ENCODE measurements around the gene DNAH1. TPM values are rescaled to one million over a fixed set of nuclear protein-coding genes. Genes with fewer than 3 reads are reported as not detected.

Gene DNAH1
- total RNA-seq, 4 donors from 2014 or later: 3.2 to 8.1 (median 6.2) TPM

- Histone ChIP-seq H3K27me3 (peaks cover 10% of the 10 kb centered on the region), H3K9me3 (no peaks in the 10 kb centered on the region), H3K4me1 (peaks cover 0 to 6% (median 0%) of the 10 kb centered on the region in 3 donors), H3K36me3 (peaks cover 0 to 35% of the 10 kb centered on the region in 2 donors), H3K4me3 (peak overlapping the region in 1 of 2 donors; percentile 32), H3K27ac (peak overlapping the region in 1 of 4 donors; percentile 15)
- WGBS, 2 donors (ENCODE audit: low coverage in 1 of 2): 17 to 22% methylated on average over 1 to 25 of the region's 40 CpGs
- TF ChIP-seq CTCF (IDR thresholded peaks at IDR 0.05) (no peak), EP300 (IDR thresholded peaks at IDR 0.05) (no peak)
- ATAC-seq: no peak
Observed at GRCh38 chr3:52372822-52373504, 56.8 kb downstream of the DNAH1 start.

GRCh38 chr3:52373676-52374075 lies 57.6 kb downstream of the DNAH1 start:
- no peak for ATAC-seq
- Histone ChIP-seq H3K36me3 (peaks cover 0 to 35% of the 10 kb centered on the region in 2 donors), H3K4me1 (peaks cover 0 to 6% (median 0%) of the 10 kb centered on the region in 3 donors), H3K4me3 (no peak overlapping the region), H3K27ac (no peak overlapping the region), H3K9me3 (no peaks in the 10 kb centered on the region), H3K27me3 (peaks cover 10% of the 10 kb centered on the region)
- no peak for TF ChIP-seq EP300 (IDR thresholded peaks at IDR 0.05)
- WGBS, 2 donors (ENCODE audit: low coverage in 1 of 2): 61 to 63% methylated on average over 6 of the region's 6 CpGs

- Histone ChIP-seq H3K27ac (no peak overlapping the region), H3K36me3 (peaks cover 0 to 35% of the 10 kb centered on the region in 2 donors), H3K4me1 (peaks cover 0 to 6% (median 0%) of the 10 kb centered on the region in 3 donors), H3K9me3 (no peaks in the 10 kb centered on the region), H3K4me3 (no peak overlapping the region), H3K27me3 (peaks cover 10% of the 10 kb centered on the region)
- no peak for ATAC-seq
- TF ChIP-seq POLR2AphosphoS5 (IDR thresholded peaks at IDR 0.05): no peak
- 96% methylated on average over 2 of the region's 2 CpGs; no CpG with 5 or more reads in 1 of the 2 donors for WGBS, 2 donors (ENCODE audit: low coverage in 1 of 2)
Observed at GRCh38 chr3:52374173-52374572, 58.1 kb downstream of the DNAH1 start.

GRCh38 chr3:52379610-52380009 lies 63.5 kb downstream of the DNAH1 start:
- Histone ChIP-seq H3K27ac (no peak overlapping the region), H3K9me3 (no peaks in the 10 kb centered on the region), H3K4me1 (no peaks in the 10 kb centered on the region), H3K4me3 (no peak overlapping the region), H3K27me3 (no peaks in the 10 kb centered on the region), H3K36me3 (peaks cover 0 to 19% of the 10 kb centered on the region in 2 donors)
- 80% methylated on average over 3 of the region's 10 CpGs; no CpG with 5 or more reads in 1 of the 2 donors for WGBS, 2 donors (ENCODE audit: low coverage in 1 of 2)
- TF ChIP-seq EP300 (IDR thresholded peaks at IDR 0.05) (no peak), POLR2A (IDR thresholded peaks at IDR 0.05) (no peak), POLR2AphosphoS5 (IDR thresholded peaks at IDR 0.05) (no peak), CTCF (IDR thresholded peaks at IDR 0.05) (no peak)
- ATAC-seq: no peak

- H3K27me3 ChIP-seq: no peaks in the 10 kb centered on the region
- no CpG with 5 or more reads among the region's 10 CpGs for WGBS, 2 donors (ENCODE audit: low coverage in 1 of 2)
- no peak overlapping the region for H3K27ac ChIP-seq
- no peaks in the 10 kb centered on the region for H3K4me1 ChIP-seq
- H3K9me3 ChIP-seq: no peaks in the 10 kb centered on the region
- peaks cover 0 to 19% of the 10 kb centered on the region in 2 donors for H3K36me3 ChIP-seq
- TF ChIP-seq POLR2A (IDR thresholded peaks at IDR 0.05): no peak
- no peak for TF ChIP-seq EP300 (IDR thresholded peaks at IDR 0.05)
- no peak for TF ChIP-seq CTCF (IDR thresholded peaks at IDR 0.05)
- no peak for TF ChIP-seq POLR2AphosphoS5 (IDR thresholded peaks at IDR 0.05)
- no peak overlapping the region for H3K4me3 ChIP-seq
- no peak for ATAC-seq
Observed at GRCh38 chr3:52380023-52380422, 63.9 kb downstream of the DNAH1 start.

GRCh38 chr3:52381623-52382022 lies 65.5 kb downstream of the DNAH1 start:
- TF ChIP-seq POLR2AphosphoS5 (IDR thresholded peaks at IDR 0.05): no peak
- no peak for TF ChIP-seq POLR2A (IDR thresholded peaks at IDR 0.05)
- TF ChIP-seq CTCF (IDR thresholded peaks at IDR 0.05): no peak
- TF ChIP-seq EP300 (IDR thresholded peaks at IDR 0.05): no peak
- H3K27ac ChIP-seq: no peak overlapping the region
- peaks cover 0 to 14% of the 10 kb centered on the region in 2 donors for H3K36me3 ChIP-seq
- H3K9me3 ChIP-seq: no peaks in the 10 kb centered on the region
- no peak for ATAC-seq
- no peaks in the 10 kb centered on the region for H3K27me3 ChIP-seq
- no peak overlapping the region for H3K4me3 ChIP-seq
- 100% methylated on average over 1 of the region's 18 CpGs; no CpG with 5 or more reads in 1 of the 2 donors for WGBS, 2 donors (ENCODE audit: low coverage in 1 of 2)
- H3K4me1 ChIP-seq: no peaks in the 10 kb centered on the region

All from gastroesophageal sphincter (tissue), 4 donors.